Left lung (tissue), 14 donors: Measurements from ENCODE around the gene PKMYT1. TPM values are rescaled to one million over a fixed set of nuclear protein-coding genes. Genes with fewer than 3 reads are reported as not detected.

Experiments used
- ATAC-seq: fragments of 200-7000 bp; cut with Tn5 transposase; one replicate; pipeline ENCODE4 v1.9.1; 2020; ENCODE audit warnings: moderate library complexity
- DNase-seq, 4 donors: peaks; one replicate each; pipeline ENCODE4 v3.0.0-alpha.2; 2013 to 2020
- H3K27ac ChIP-seq, 2 donors: fragments of 200-600 bp; sonication (generic) in 1 of 2; one replicate each; pipeline versions ENCODE4 v1.5.0 to v1.8.0; 2020 to 2021
- H3K27me3 ChIP-seq, 2 donors: fragments of 200-600 bp; sonication (generic) in 1 of 2; one replicate each; pipeline versions ENCODE4 v1.5.0 to v1.8.0; 2020 to 2021
- H3K36me3 ChIP-seq, 2 donors: fragments of 200-600 bp; sonication (generic) in 1 of 2; one replicate each; pipeline versions ENCODE4 v1.5.0 to v1.8.0; 2020 to 2021
- H3K4me1 ChIP-seq, 2 donors: fragments of 200-600 bp; one replicate each; pipeline ENCODE4 v1.8.0; 2021
- H3K4me3 ChIP-seq, 2 donors: fragments of 200-600 bp; sonication (generic) in 1 of 2; one replicate each; pipeline versions ENCODE4 v1.5.0 to v1.8.0; 2020 to 2021; ENCODE audit warnings: mild to moderate bottlenecking in 1 of 2
- H3K9me3 ChIP-seq, 2 donors: fragments of 200-600 bp; sonication (generic) in 1 of 2; one replicate each; pipeline versions ENCODE4 v1.5.0 to v1.8.0; 2020 to 2021
- CTCF ChIP-seq, 2 donors: fragments of 200-600 bp; sonication (generic) in 1 of 2; IDR thresholded peaks; one replicate each; pipeline versions ENCODE4 v1.5.0 to v1.8.0; 2021; ENCODE audit warnings: antibody characterized with exemption in 2 of 2
- intact Hi-C, 2 donors: fragments of 100-400 bp; cut with DNase I; formaldehyde crosslinking; loops; one replicate each; pipeline versions ENCODE4 v1.11.2 to v1.14.2; 2022
- long read RNA-seq, 12 donors: library from polyadenylated mRNA in 2 of 12; unstranded in 2 of 12; transcript quantifications; one replicate each; pipeline ENCODE4 v2.0.0 and lab custom pipeline, GENCODE V29; 2019 to 2026
- polyA plus RNA-seq, 6 donors: library from polyadenylated mRNA; unstranded; fragments of 120-200 nt; gene quantifications; one replicate each; pipeline ENCODE4 v1.2.1, GENCODE V29; 2013; ENCODE audit not compliant: insufficient read length in 6 of 6
- total RNA-seq, 2 donors: library from RNA; stranded (reverse); fragmentation: NEBNext Ultra II Directional; extraction: Animal tissue kit (Norgen Biotek cat#: 25700); gene quantifications; one replicate each; pipeline ENCODE4 v1.2.1, GENCODE V29; 2021
- donor health status: DM: no; HTN: yes; CAD: no.
- donor health status: DM: no; HTN: no; CAD: no.

PKMYT1 gene
- total RNA-seq (10 to 100 TPM; 13.9 to 14.3 TPM), polyA plus RNA-seq (10 to 100 TPM; 15.9 to 21.8 (median 18.6) TPM)
- long read RNA-seq, donor 1, partial matches to known transcripts, result 0 of 6 reads
- long read RNA-seq, donor 1, other reads (novel, unspliced or antisense), result 0 of 6 reads
- long read RNA-seq, donor 2, partial matches to known transcripts, result 0 of 6 reads
- long read RNA-seq, donor 2, other reads (novel, unspliced or antisense), result 0 of 6 reads
- long read RNA-seq, donor 3, partial matches to known transcripts, result 0 of 2 reads
- long read RNA-seq, donor 3, other reads (novel, unspliced or antisense), result 0 of 2 reads
- long read RNA-seq, donor 4, transcript PKMYT1-201 (9 exons, 2,171 nt), result major isoform, 6 of 6 reads
- long read RNA-seq, donor 4, partial matches to known transcripts, result 0 of 6 reads
- long read RNA-seq, donor 4, other reads (novel, unspliced or antisense), result 0 of 6 reads
- long read RNA-seq, donor 5, partial matches to known transcripts, result 0 of 4 reads
- long read RNA-seq, donor 5, other reads (novel, unspliced or antisense), result 0 of 4 reads
- long read RNA-seq, donor 6, result 0 reads
- long read RNA-seq, donor 7, partial matches to known transcripts, result 0 of 1 reads
- long read RNA-seq, donor 7, other reads (novel, unspliced or antisense), result 0 of 1 reads
- long read RNA-seq, donor 8, partial matches to known transcripts, result 0 of 12 reads
- long read RNA-seq, donor 8, other reads (novel, unspliced or antisense), result 10 of 12 reads
- long read RNA-seq, donor 9, result 0 reads
- long read RNA-seq, donor 10, partial matches to known transcripts, result 1 of 11 reads
- long read RNA-seq, donor 10, other reads (novel, unspliced or antisense), result 3 of 11 reads
- long read RNA-seq, donor 11, result 0 reads
- long read RNA-seq, donor 12, partial matches to known transcripts, result 0 of 2 reads
- long read RNA-seq, donor 12, other reads (novel, unspliced or antisense), result 0 of 2 reads

DNA sequence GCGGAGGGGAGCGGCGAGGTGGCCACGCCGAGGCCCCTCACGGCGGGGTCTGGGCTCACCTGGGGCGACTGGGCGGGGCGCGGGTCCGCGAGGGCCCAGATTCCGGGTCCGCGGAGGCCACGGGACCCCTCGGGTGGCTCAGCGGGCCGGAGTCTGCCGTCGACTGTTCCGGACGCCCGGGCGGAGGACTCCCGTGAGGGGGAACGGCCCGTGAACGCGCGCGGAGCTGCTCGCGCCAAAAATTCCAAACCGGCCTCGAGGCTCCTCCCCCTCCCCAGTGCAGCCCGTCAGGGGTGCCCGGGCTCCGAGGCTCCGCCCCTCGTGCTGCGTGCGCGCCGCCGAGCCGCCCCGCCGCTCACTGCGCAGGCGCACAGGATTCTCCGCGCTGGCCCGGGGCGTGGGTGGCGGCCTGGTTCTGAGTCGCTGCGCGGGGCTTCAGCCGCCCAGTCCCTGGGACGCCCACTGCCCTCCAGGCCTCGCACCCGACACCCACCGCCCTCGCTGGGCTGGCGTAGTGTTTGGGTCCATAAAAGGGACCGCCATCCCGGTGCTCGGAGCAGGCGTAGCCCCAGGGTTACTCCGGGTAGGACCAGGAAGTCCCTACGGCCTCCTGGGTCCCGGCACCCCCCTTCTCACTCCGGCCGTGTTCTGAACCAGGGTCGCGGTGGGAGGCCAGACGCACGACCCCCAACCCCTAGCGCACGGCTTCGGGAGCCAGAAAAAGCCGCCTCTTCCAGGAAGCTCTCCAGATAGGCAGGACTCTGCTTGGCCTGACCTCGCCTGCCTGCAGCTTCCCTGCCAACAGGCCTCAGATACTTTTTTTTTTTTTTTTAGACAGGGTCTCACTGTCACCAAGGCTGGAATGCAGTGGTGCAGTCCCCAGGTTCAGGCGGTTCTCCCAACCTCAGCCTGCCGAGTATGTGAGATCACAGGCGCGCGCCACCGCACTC, at the start of gene PKMYT1:
TSS of gene PKMYT1 (minus strand) at position 220 of the 950 bp plus-strand sequence. CDS start 789 bp downstream, outside the sequence.
- H3K27me3 ChIP-seq, result no peaks in the 10 kb centered on the region
- ATAC-seq (peak; percentile 92), DNase-seq (peak; percentile 91 to 97 (median 93))
- no peak for TF ChIP-seq CTCF (IDR thresholded peaks at IDR 0.05)
- peak within 1 kb of the TSS; percentile 50 to 70 for H3K4me3 ChIP-seq
- H3K27ac ChIP-seq, result peak within 1 kb of the TSS; percentile 74 to 86
- H3K9me3 ChIP-seq, result no peaks in the 10 kb centered on the region
- H3K4me1 ChIP-seq, result peaks cover 11 to 42% of the 10 kb centered on the region in 2 donors
- peaks cover 0 to 3% of the 10 kb centered on the region in 2 donors for H3K36me3 ChIP-seq
- intact Hi-C loops, result no loop called here

GRCh38 chr16:3029491-3030221, 49.4 kb upstream of the PKMYT1 start:
- ATAC-seq (no peak), DNase-seq (no peak)
- H3K4me1 ChIP-seq, result peaks cover 3 to 35% of the 10 kb centered on the region in 2 donors
- peaks cover 33 to 64% of the 10 kb centered on the region in 2 donors for H3K27me3 ChIP-seq
- H3K36me3 ChIP-seq, result peaks cover 0 to 21% of the 10 kb centered on the region in 2 donors
- H3K4me3 ChIP-seq, result no peak overlapping the region
- no peak for TF ChIP-seq CTCF (IDR thresholded peaks at IDR 0.05)
- intact Hi-C loops, result no loop called here
- no peak overlapping the region for H3K27ac ChIP-seq
- H3K9me3 ChIP-seq, result no peaks in the 10 kb centered on the region

GRCh38 chr16:3028716-3029319, 48.6 kb upstream of the PKMYT1 start:
- intact Hi-C loops, result no loop called here
- Histone ChIP-seq H3K9me3 (no peaks in the 10 kb centered on the region), H3K27me3 (peaks cover 33 to 56% of the 10 kb centered on the region in 2 donors), H3K36me3 (peaks cover 0 to 21% of the 10 kb centered on the region in 2 donors), H3K4me1 (peaks cover 6 to 39% of the 10 kb centered on the region in 2 donors), H3K4me3 (no peak overlapping the region), H3K27ac (no peak overlapping the region)
- no peak for TF ChIP-seq CTCF (IDR thresholded peaks at IDR 0.05)
- DNase-seq (no peak), ATAC-seq (no peak)
